Hematopoietic multipotent progenitor cell treated with erythropoietin and hydrocortisone succinate and interleukin-3 and kit ligand, for 15 days (in vitro differentiated cells): ENCODE results near the gene HAUS7.
"Not testable (repeated sequence)": the region's sequence is repeated elsewhere in the genome, so short reads cannot be mapped to it uniquely, and the experiment has no call there.

Experiments used
- DNase-seq: peaks from one replicate; pipeline ENCODE4 v3.0.0-alpha.2; 2015; ENCODE audit warnings: low spot score

HAUS7 gene

GRCh38 chrX:153408871-153409351, 61.5 kb downstream of the HAUS7 start:
- no peak for DNase-seq

- no peak for DNase-seq
Observed at GRCh38 chrX:153408221-153408721, 62.1 kb downstream of the HAUS7 start.

- no peak for DNase-seq
Observed at GRCh38 chrX:153407736-153408135, 62.6 kb downstream of the HAUS7 start.

GRCh38 chrX:153406903-153407302, 63.5 kb downstream of the HAUS7 start:
- DNase-seq, result no peak

- no peak for DNase-seq
Observed at GRCh38 chrX:153406011-153406410, 64.4 kb downstream of the HAUS7 start.

GRCh38 chrX:153405426-153405825, 65.0 kb downstream of the HAUS7 start:
- no peak for DNase-seq

- not testable (repeated sequence) for DNase-seq
Observed at GRCh38 chrX:153404333-153404732, 66.0 kb downstream of the HAUS7 start.

GRCh38 chrX:153401133-153401764, 69.1 kb downstream of the HAUS7 start, which contains the start of gene PNMA6E:
TSS of gene PNMA6E (minus strand) at chrX:153401350. CDS start at chrX:153398849, 2,501 bp downstream.
- no peak for DNase-seq

- peak; percentile 38 for DNase-seq
Observed at GRCh38 chrX:153400146-153401132, 69.9 kb downstream of the HAUS7 start.

GRCh38 chrX:153398275-153398960, 72.0 kb downstream of the HAUS7 start:
- DNase-seq, result no peak
